ENCODE results near the gene FBXL2.
"Not testable (repeated sequence)": the region's sequence is repeated elsewhere in the genome, so short reads cannot be mapped to it uniquely, and the experiment has no call there.

The FBXL2 gene

DNA sequence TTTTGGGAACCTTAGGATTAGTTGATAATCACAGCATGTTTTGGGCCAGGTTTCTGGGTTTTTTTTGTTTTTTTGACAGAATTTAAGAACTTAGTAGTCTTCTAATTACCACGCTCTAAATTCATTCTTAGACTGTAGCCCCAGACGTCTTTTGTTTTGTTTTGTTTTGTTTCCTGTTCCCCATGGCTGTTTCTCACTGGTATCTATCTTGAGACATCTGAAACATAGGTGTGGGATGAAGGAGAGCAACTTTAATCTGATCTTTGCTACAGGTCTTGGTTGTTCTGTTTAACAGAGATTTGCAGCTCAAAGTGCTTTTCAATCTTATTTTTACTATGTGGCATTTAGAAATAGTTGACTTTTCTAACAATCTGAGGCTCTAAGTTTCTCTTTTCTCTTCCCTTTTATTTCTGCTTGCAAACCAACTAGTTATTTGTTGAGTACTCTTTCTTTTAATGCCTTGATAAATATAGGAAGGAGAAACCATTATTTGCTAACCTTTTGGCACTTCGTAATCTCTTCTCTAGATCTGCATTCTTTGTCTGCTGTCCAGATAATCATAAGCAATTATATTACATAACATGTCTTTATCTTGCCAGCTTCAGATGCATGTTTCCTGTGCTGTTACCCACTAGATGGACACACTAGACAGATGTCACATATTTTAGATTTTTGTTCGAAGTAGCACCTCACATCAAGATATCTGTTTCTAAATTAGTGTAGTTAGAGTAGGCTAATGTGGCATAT is 40.9 kb downstream of the FBXL2 start:
- DNase-seq (ENCODE audit: low read depth), result no peak

GRCh38 chr3:33318710-33319380 is 41.6 kb downstream of the FBXL2 start:
- no peak for DNase-seq (ENCODE audit: low read depth)

- DNase-seq (ENCODE audit: low read depth), result no peak
These were observed 45.2 kb downstream of the FBXL2 start for GRCh38 chr3:33322412-33322811.

DNA sequence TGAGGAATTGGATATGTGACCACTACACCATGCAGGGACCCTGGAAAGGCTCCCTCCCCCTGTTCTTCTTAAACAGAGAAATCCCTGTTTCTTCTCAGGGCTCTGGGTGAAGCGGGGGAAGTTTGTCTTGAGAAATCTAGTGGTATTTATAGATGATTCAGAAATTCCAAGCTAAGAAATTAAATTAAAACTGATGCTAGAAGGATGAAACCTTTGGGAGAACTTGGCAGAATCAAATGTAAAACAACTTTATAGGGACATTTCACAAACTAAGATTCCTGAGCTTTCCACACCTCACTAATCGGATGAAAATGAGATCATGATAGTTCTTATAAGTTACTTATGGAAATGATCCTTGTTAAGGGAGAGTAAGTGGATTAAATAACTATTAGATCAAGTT is 54.2 kb downstream of the FBXL2 start:
- DNase-seq (ENCODE audit: low read depth), result no peak

GRCh38 chr3:33334364-33334763 is 57.1 kb downstream of the FBXL2 start:
- no peak for DNase-seq (ENCODE audit: low read depth)

GRCh38 chr3:33338936-33339465 is 61.8 kb downstream of the FBXL2 start:
- not testable (repeated sequence) for DNase-seq (ENCODE audit: low read depth)

DNA sequence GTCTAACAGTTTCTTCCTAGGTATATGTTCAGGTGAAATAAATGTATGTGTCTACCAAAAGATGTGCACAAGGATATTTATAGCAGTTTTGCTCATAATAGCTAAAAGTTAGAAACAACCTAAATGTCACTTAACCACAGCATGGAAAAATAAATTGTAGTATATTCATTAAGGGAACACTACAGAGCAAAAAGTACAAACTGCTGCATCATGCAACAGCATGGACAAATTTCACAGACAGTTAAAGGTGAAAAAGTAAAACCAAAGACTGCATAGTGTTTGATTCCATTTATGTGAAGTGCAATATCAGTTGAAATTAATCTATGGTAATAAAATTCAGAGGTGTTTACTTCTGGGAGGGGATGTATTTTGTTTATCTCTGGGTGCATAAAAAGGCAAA is 62.5 kb downstream of the FBXL2 start:
- no peak for DNase-seq (ENCODE audit: low read depth)

DNA sequence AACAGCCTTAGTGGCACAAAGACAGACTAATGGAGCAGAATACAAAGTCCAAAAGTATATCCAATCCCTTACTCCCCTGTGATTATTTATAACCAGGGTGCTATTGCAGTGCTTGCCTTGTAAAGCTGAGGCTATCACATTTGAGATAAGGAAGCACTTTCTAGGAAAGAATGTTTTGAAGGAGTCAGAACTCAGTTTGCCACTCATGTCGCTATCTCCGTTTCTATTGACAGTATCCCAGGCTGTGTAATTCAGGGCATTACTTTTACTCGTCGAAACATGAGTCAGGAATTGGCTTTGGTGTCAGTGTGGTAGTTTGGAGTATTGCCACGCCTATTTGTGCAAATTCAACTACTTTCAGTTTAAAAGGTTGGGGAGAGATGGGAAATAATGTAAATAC is 78.4 kb downstream of the FBXL2 start:
- DNase-seq (ENCODE audit: low read depth), result no peak

- DNase-seq (ENCODE audit: low read depth), result no peak
These were observed 81.0 kb downstream of the FBXL2 start for GRCh38 chr3:33358172-33358781.

DNA sequence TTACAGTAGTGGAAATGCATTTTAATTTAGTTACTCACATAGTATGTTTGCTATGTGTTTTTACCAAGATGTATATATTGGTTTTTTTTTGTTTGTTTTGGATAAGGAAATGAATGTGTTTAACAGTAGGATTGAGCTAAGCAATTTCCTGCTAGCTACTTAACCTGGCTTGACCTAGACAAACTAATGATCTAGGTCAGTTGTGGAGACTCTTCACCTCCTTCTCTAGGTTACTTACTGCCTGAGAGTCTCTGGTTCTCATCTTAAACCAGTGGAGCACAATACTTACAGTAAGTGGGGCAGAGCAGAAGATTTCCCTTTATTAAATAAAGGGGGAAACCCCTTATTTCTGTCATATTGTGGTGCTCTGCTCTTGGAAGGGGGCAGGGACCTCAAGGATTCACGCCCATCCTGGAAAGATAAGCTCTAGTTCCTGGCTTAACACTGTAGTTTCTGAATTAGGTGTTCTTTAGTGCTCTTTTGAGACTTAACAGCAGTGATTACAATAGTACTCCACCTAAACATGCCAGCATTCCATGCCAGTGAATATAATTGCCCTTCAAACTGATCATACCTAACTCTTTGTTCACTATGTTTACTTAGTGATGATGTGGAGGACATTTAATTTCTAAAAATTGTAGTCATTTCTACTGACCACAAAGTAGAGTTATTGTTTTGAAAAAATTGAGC is 83.0 kb downstream of the FBXL2 start:
- DNase-seq (ENCODE audit: low read depth), result no peak

- no peak for DNase-seq (ENCODE audit: low read depth)
These were observed 86.0 kb downstream of the FBXL2 start for GRCh38 chr3:33363113-33363800.

DNA sequence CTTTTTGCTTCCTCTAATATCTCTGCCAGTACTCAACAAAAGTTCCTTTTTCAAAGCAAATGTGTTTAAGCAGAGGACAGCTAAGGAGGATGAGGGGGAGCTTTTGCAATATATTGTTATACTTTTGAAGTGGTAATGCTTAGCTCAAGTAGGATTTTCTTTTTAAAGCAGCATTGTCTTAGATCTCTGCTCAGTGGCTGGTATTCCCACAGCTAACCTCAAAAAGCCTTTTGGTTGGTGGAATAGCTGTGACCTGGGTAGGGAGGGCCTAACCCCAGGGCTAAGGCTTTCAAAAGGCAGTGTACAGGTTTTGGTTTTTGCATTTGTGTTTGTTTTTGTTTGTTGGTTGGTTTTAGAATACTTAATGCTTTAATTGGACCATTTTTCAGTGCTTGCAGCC is 86.8 kb downstream of the FBXL2 start:
- DNase-seq (ENCODE audit: low read depth), result no peak

DNA sequence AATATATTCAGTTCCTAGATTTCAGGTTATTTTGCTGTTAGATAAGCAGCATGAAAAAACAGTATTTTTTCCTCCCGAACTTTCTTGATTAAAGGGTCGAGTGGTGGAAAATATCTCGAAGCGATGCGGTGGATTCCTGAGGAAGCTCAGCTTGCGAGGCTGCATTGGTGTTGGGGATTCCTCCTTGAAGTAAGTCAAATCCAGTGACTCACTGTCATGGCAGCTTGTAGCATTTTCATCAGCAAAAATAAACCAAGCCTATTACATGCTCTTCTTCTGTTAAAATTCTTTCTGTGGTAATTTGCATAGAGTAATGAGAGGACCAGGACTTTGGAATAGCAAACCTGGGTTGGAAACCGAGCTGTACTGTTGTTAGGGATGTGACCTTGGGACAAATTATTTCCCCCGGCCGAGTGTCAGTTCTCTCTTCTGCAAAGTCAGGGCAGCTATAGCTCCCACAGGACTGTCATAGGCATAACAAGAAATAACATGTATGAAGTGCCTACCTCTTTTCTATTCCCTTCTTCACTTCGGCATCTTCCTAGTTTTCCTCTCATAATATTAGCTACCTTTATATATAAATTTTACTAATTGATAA is 87.4 kb downstream of the FBXL2 start:
- no peak for DNase-seq (ENCODE audit: low read depth)

DNA sequence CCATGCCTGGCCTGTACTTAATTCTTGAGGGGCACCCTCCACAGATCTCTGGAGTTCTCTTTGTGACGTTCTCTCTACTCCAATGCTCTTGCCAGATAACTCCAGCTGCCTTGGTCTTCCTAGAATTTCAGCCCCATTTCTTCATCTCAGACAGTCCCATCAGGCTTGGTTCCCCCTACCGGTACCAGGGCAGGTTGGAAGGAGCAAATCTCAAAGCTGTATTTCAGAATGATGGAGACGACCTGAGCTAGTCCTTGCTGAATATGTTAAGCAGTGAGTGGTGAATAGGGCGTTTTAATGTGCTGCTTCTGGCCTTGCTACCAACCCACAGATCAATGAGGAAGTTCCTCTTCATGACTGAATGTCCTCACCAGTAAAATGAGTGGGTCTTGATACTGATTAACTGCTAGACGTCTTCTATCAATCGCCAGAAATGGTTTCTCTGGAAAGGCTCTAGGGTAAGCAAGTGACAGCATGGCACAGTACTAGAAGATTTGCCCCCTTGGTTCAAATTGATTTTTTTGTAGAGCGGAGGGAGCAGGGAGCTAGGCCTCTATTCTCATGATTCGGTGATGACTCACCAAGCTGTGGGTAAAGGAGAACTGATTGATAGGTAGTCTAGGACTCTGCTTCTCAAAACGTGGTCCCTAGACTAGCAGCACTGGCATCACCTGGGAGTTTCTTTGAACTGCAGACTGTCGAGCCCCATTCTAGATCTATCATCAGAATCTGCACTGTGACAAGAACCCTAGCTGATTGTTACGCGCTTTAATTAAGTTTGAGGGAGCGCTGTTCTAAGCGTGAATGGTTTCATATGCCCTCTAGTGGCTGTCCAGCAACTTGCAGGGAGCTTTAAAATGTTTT is 95.2 kb downstream of the FBXL2 start:
- DNase-seq (ENCODE audit: low read depth), result peak; percentile 25

GRCh38 chr3:33373082-33373437 is 95.8 kb downstream of the FBXL2 start:
- DNase-seq (ENCODE audit: low read depth), result no peak

DNA sequence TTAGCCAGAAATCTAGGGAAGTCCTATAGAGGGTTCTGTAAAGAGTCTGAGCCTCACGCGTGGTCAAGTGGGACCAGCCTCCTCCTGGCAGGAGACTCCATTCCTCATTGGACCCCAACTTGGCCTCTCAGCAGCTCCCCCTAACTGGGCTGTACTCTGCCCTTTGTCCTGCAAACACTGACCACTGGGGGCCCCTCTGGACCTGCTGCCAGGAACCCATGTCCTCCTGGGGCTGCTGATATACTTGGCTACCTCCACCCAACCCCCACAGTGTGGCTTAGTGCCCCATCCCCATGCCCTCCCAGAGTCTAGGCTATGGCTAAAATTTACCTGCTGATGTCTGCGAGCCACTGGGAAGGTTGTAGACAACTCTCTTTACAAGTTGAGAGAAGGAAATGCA is 100.2 kb downstream of the FBXL2 start:
- no peak for DNase-seq (ENCODE audit: low read depth)

- no peak for DNase-seq (ENCODE audit: low read depth)
These were observed 100.7 kb downstream of the FBXL2 start for GRCh38 chr3:33377931-33378330.

DNA sequence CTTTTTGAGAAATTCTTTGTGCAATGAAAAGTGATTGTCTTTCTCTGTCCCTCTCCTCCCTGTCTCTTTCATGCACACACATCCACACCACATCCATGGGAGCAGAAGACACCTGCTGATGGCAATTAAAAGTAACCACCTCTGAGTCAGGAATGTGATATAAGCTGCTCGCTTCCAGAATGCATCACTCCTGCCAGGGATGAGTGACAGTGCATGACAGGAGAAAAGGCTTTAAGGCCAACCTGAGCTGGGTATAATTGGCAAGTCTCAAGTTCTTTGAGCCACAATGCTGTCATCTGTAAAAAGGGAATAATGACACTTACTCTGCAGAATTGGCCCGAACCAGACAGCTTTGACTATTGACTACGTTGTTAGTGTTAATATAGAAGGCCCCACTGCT is 103.4 kb downstream of the FBXL2 start:
- no peak for DNase-seq (ENCODE audit: low read depth)

DNA sequence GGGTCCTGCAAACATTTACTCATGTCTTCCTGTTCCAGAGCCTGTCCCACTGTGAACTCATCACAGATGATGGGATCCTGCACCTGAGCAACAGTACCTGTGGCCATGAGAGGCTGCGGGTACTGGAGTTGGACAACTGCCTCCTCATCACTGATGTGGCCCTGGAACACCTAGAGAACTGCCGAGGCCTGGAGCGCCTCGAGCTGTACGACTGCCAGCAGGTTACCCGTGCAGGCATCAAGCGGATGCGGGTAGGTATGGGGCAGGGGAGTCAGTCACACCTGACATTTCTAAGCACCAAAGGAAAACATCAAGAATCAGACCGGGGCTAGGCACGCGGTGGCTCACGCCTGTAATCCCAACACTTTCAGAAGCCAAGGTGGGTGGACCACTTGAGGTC is 106.7 kb downstream of the FBXL2 start:
- DNase-seq (ENCODE audit: low read depth), result no peak

DNA sequence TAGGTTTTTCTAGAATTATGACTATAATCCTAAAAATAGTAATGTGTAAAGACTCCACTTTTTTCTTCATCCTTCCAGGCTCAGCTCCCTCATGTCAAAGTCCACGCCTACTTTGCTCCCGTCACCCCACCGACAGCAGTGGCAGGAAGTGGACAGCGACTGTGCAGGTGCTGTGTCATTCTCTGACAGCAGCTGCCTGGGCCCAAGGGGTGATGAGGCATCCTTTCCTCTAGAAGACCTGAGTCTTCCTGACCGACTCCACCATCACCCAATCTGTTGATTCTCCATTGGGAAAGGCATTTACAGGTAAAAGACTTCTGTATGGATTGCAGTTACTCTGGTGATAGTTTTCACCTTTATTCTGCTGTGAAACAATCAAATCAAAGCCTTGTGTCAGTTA is 108.2 kb downstream of the FBXL2 start:
- peak; percentile 31 for DNase-seq (ENCODE audit: low read depth)

- no peak for DNase-seq (ENCODE audit: low read depth)
These were observed 109.4 kb downstream of the FBXL2 start for GRCh38 chr3:33386631-33387030.
